GM18526 (cell line): Measurements from ENCODE around the gene ACVR1C.

ENCODE experiments used
- POLR2A ChIP-seq: IDR thresholded peaks from 3 replicates; pipeline ENCODE4 v1.6.1; 2011; ENCODE audit not compliant: insufficient read length; ENCODE audit errors: extremely low read depth

Gene ACVR1C

DNA sequence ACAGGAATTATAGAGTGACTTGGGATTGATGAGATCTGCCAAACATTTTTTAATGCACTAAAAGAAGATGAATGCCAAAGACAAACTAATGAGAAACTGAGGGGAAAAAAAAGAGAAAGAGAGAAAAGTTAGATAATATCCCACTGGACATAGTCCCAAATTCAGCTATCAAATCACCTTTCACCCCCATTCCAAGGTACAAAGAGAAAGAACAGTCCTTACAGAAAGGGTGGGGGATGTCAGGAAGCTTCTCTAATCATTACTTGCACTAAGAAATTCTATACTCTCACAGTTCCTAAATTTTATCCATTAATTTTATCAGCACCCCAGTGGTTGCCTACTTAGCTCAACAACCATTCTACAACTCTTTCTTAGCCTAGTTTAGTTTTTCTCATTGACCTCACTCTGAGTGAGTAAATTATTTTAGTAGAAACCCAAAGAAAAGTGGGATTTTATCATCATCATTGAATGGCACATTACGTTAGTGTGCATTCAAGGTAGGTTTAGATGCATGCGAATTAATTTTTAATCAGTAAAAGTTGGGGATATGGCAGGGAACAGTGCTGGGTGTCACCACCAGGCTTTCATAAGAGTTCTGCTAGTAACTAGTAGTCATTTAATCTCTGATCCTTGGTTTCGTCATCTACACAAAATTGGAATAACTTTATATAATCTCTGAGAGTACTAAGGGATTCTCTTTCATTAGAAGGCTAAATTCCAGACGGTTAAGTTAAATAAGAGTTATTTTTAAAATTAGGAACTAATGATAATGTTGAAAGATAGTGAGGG is 99.5 kb downstream of the ACVR1C start:
- TF ChIP-seq POLR2A: no peak

DNA sequence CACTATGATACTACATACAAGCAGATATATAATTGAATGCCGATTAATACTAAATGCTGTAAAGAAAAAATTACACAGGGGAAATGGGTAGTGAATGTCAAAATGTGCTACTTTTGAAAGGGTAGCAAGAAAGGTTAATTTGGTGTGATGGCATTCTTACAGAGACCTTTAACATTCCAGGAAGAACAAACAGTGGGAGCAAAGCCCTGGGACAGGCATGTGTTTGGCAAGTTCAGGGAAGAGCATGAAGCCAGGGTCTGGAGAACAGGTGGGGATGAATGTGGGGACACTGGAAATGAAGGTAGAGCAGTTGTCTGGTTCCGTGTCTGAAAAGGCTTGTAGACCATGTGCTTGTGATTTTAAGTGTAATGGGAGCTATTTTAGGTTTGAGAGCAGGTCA is 102.6 kb downstream of the ACVR1C start:
- no peak for TF ChIP-seq POLR2A

DNA sequence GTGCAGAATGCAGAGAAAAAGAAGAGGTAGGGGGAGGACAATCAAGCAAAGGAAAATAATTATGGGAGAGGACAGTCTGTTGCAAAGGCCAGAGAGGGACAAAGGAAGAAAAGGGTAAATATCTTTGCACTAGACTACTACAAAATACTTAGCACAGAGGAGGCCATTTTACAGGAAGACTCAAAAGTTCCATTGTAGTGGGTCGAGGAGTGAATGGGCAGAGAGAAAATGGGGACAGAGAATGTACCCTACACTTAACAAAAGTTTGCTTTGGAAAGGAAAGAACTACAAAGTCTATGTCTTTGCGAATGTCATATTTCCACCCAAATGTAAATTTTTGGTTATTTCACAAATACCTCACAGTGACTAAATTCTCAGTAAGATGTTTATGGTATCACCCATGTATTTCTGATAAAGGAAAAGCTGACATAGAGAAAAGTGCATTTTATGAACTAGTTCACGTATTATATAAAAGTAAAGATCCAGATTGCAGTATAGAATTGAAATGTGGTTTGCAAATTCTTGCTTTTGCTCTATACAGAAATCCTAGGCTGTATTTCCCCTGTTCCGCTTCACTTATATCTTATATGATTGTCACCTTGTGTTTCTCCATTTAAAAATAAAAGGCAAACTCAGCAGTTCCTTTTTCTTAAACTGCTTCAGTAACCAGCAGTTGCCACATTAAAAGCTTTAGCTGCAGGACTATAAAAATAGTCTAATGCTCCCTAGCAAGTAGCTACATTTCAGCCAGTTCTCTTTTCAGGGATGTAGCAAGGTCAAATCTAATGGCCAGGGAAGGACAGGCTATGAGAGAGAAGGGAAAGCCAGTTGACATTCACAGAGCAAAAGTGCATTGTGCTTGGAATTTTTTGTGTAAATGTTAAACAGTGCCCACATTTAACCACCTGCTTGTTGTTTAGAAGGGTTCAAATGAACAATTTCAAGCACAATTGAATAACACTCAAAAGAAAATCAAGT is 105.1 kb downstream of the ACVR1C start:
- TF ChIP-seq POLR2A: no peak

DNA sequence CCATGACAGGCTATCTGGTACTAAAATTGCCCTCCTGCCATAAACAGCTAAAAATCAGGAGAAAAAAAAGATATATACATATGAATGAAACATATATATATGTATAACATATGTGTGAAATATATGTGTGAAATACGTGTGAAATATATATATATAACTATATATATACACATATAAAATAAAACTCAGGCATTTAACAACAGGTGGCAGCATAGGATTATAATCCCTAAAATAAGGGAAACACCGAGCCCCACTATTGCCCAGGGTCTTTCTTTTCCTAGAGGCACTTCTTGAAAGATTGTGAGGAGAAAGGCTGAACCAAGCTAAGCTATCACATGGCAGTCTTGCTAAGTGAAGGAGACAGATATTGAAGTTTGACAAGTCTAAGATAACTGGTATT is 118.9 kb downstream of the ACVR1C start:
- no peak for TF ChIP-seq POLR2A

DNA sequence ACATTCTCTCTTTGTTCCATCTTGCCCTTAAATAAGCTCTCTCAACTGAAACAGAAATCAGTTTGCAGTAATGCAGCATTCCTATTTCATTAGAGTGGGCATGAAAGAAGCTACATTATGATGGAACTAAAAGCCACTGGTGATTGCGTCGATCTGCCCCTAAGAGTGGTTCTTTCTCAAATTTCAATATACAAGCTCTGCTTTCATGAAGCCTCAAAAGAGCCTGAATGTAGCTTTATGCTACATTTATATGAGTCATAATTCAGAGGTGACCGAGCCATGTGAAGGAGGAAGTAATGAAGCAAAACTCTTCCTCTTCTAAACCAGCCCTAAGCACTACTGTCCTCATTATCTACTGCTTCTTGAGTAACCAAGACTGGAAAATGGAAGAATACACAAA is 120.0 kb downstream of the ACVR1C start:
- no peak for TF ChIP-seq POLR2A

DNA sequence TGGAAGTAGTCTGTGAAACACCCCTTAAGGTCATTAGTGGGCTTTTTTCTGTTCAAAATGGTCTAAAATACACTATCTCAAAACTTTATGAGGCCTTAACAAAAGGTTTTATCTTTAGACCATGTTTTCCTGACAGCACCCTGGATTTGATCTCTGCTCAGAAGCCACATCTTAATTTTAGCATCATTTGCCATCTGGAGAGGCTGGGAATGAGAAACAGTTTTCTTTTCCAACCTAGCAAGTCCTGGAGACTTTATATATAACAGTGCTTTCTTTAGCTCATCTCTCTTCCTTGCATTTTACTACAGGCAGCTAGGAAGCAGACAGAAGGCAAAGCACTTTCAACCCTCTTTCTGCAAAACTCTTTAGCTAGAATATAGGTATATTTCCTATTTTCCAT is 122.1 kb downstream of the ACVR1C start:
- TF ChIP-seq POLR2A: no peak

DNA sequence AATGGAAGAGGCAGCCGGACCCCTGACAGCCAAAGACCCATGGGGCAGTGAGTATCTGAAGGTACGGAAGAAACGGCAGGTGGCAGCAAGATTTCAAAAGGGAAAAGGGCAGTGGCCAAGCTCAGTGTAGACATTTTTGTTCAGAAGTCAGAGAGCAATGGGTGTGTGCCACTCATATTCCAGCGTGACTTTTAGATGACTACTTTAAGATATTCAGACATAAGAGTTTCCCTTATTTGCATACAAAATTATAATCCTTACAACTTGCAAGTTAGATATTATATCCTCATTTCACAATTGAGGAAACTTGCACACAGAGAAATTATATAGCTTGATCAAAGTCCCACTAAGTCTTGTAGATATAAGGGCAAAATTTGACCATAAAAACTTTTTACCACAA is 124.0 kb downstream of the ACVR1C start:
- no peak for TF ChIP-seq POLR2A

DNA sequence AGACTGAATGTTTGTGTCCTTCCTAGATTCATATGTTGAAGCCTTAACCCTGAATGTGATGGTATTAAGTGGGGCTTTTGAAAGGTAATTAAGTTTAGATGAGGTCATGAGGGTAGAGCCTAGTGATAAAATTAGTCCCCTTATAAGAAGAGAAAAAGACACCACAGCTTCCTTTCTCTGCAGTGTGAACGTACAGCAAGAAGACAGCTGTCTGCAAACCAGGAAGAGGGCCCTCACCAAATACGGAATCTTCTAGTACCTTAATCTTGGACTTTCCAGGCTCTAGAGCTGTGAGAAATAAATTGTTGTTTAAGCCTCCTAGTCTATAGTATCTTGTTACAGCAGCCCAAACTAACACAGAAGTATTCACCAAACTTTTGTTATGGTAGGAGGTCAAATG is 127.6 kb downstream of the ACVR1C start:
- no peak for TF ChIP-seq POLR2A

DNA sequence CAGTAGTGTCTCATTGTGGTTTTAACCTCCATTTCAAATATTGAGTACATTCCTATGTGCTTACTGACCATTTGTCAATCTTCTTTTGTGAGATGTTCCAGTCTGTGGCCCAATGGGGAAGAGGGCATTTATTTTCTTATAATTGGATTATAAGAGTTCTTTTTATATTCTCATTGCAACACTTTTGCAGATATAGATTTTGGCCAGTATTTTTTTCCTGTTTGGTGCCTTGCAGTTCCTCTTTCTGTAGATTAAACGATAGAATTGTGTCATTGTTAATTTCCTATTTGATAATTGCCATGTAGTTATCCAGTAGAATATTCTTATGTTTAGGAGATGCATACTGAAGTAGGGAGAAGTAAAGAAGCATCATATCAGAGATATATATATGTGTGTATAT is 128.3 kb downstream of the ACVR1C start:
- TF ChIP-seq POLR2A: no peak

DNA sequence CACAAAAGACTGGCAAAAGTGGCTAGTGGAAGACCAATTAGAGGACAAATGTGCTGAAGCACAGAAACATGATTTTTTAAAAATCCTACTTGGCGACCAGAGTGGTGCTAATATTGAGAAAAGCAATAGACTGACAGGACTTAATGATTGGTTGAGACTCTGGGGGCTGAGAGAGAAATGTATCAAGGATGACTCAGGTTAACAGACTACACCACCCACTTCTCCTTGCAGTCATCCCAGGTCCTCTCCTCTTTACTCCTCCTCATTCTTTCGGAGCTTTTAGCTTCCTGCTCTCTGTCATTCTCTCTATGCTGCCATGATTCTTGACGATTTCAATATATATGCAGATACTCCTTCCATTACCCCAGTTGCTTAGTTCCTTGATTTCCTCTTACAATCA is 130.2 kb downstream of the ACVR1C start:
- TF ChIP-seq POLR2A: no peak

DNA sequence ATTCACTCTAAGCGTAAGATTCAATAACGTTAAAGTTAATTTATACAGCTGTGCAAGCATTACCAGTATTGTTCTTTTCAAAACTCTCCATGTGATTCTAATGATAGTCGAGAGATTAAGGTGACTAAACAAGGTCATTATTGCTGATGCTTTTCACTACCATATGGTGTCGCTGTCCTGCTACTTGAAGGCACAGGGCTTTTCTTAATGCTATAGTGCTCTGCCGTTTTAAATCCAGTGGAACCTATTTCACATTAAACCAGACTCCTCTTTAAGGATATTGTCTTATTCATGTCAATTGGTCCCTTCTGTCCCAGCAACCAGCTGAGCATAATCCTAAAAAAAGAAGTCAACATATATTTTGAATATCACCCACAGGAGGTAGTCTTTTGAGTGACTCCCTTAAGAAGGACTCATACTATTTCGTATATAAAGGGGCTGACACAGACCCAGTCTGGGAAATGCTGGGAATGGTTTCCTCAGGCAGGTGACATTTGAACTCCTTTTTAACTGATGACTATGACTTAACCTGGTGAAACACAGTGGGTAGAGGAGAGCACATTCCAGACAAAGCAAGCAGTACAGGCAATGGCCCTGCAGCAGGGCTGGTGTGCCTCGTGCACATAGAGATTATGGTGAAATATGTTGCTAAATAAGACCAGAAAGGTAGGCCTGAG is 130.9 kb downstream of the ACVR1C start:
- no peak for TF ChIP-seq POLR2A

DNA sequence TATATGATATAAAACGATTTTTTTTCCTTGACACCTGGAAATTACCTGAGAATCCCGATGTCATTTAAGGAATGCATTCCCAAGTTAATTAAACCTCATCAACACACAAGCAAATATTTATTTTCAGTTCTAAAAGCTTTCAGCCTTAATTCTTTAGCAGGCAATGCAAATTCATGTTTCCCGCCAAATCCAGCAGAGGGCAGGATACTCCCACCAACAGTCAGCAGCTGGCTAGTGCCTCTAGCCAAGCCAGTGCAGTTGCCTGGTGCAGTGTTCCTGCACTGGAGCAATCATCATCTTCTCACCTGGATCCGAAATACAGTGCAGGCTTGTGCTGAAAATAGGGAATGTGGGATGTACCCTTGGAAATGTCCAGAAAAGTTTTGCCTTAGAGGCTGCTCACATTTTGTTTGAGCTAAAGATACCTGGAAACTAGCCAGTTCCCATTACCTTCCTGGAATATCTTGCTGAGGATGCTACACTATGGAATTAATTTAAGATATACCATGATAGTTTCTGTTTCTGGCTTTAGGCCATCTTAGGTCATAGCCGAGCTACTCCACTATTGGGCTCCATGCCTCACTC is 136.4 kb downstream of the ACVR1C start:
- no peak for TF ChIP-seq POLR2A

DNA sequence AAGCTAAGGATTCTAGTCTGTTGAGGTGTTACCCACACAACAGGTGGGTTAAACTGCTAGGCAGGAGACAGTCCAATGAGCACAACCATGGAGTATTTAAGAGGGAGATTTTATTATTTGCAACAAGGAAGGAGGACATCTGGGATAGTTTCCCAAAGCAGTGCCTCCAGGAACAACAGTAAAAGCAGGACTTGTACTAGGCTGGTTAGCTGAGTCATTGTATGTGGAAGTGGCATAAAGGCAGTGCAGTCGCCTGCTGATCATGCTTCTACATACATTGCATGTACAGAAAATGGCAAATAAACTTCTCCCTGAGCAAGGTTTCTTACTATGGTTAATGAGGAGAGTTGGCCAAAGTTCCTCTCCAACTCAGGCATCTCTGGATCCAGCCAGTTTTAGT is 138.7 kb downstream of the ACVR1C start:
- TF ChIP-seq POLR2A: no peak

DNA sequence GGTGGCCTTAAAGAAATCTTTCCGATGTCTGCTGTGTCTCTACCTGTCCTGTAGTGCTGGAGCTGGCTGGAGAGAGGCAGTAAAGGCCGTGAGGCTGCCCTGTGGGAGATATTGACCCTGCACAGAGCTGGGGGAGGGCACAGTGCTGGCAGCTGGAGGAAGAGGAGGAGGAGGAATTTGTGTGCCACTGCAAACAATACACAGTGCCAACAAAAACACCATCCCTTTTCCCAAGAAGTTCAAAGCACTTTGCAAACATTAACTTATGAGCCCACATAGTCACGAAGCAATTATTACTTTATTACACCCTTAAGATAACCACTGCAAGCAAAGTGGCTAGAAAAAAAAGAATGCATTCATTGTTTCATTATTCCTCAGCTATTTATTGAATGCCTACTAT is 139.8 kb downstream of the ACVR1C start:
- no peak for TF ChIP-seq POLR2A

DNA sequence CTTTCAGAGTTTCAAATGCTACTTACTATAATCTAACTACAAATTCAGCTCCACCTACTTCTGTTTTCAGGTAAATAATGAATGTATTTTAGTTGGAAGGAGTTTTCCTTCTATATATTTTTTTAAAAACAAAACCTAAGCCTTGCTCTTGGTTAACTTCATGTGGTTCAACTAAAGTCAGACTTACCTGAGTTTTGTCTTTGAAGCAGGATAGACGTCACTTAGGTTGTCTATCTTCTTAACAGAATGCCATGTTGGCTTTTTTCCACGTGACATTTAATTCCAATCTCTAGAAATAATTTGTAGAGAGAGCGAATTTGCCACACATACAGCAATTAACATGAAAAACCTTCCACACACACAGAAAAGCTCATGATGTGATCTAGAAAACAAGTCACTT is 140.9 kb downstream of the ACVR1C start:
- TF ChIP-seq POLR2A: no peak
